ENCODE data around the gene EYA4. TPM values are rescaled to one million over a fixed set of nuclear protein-coding genes. Genes with fewer than 3 reads are reported as not detected.

EYA4 gene
- total and polyA plus RNA-seq, 2 donors (not counting 3 experiments of a cell fraction or from before 2014, with no cell fraction given): not detected

DNA sequence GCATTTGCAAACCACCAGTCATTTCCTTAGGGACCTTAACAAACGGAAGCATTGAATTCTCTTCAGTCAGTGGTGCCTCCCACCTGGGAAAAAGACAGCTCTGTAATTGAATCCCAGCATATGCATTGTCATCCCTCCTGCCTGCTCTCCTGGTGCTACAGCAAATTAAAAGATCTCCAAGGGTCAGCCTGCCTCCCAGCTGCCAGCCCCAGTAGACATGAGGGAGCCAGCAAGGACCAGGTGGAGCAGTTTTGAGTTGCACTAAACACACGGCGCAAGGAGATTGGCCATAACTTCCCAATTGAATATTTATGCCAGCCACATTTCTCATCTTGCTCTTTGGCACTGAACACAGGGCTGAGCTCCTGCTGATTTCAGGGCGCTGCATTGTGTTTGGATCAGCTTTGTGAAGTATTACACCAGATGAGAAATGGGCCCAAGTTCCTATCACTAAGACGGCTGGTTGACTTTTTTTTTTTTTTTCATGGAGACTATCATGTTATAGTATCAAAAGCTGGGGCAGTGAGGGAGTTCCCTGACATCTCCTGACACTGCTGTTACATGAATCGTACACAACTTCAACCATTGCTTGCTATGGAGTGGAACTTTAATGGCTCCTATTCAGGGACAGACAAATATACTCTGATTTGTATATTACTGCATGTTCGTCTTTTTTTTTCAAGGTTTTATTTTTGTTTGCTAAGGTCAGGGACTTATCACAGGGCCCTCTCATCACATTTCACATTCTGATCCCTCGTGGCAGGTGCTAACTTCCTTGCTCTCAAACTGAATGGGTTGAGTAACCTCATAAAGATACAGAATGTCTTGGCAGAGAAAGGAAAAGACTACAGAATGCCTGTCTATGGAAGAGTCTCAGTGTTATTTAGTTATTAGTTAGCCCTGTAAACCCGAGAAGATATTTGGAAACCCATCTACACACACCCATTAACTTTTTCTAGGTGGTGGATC is 191.1 kb downstream of the EYA4 start:
- TF ChIP-seq POLR2AphosphoS5 (IDR thresholded peaks at IDR 0.05; ENCODE audit: insufficient read depth, low read depth, low read length): no peak
- ChIA-PET POLR2A (no interaction called here), CTCF (interaction anchor here (0.7 kb wide), 1 partner anchor 79 kb away, joined by 4 read pairs; no protein-coding TSS in a partner anchor)
- H3K9ac ChIP-seq (replicated peaks; ENCODE audit: extremely low read depth, insufficient read depth, low read length): no peak overlapping the region
- no peaks in the 10 kb centered on the region for H4K20me1 ChIP-seq (replicated peaks; ENCODE audit: control insufficient read depth, extremely low read depth, insufficient read depth, low read length)
- no peak overlapping the region for H2AFZ ChIP-seq (ENCODE audit: low read depth, low read length)
- H3K9me3 ChIP-seq (replicated peaks; ENCODE audit: control insufficient read depth, insufficient read depth, low read length): no peaks in the 10 kb centered on the region
- intact Hi-C loops (cut with micrococcal nuclease): no loop called here
- BruUV-seq (replicated peaks): no TSS peak
- no peaks in the 10 kb centered on the region for H3K9me1 ChIP-seq (replicated peaks; ENCODE audit: control insufficient read depth, extremely low read depth, insufficient read depth, low read length)
- FAIRE-seq: no peak
- no peaks in the 10 kb centered on the region for H3K27me3 ChIP-seq (ENCODE audit: control insufficient read depth in 2 of 2, insufficient read depth in 2 of 2, low read length in 2 of 2)
- H3K79me2 ChIP-seq (ENCODE audit: control insufficient read depth, insufficient read depth, low read length): no peaks in the 10 kb centered on the region
- H3K4me2 ChIP-seq (ENCODE audit: insufficient read depth, low read length): no peak overlapping the region
- no peak for DNase-seq (ENCODE audit: low read depth, low spot score)
- H3K27ac ChIP-seq (ENCODE audit: insufficient read depth, low read depth, low read length): no peak overlapping the region
- H3K4me3 ChIP-seq (replicated peaks in 1 of 3; ENCODE audit: insufficient read depth in 1 of 3, low read depth in 1 of 3, low read length in 3 of 3): no peak overlapping the region
- dilution Hi-C loops (cut with MboI; ENCODE audit: extremely low pct_ligation_motif_present, low sequenced_read_pairs): no loop called here
- no peaks in the 10 kb centered on the region for H3K4me1 ChIP-seq (ENCODE audit: control insufficient read depth, extremely low read depth, insufficient read depth, low read length)
- no peaks in the 10 kb centered on the region for H3K36me3 ChIP-seq (ENCODE audit: control insufficient read depth in 2 of 2, extremely low read depth in 1 of 2, insufficient read depth in 2 of 2, low read length in 2 of 2)

DNA sequence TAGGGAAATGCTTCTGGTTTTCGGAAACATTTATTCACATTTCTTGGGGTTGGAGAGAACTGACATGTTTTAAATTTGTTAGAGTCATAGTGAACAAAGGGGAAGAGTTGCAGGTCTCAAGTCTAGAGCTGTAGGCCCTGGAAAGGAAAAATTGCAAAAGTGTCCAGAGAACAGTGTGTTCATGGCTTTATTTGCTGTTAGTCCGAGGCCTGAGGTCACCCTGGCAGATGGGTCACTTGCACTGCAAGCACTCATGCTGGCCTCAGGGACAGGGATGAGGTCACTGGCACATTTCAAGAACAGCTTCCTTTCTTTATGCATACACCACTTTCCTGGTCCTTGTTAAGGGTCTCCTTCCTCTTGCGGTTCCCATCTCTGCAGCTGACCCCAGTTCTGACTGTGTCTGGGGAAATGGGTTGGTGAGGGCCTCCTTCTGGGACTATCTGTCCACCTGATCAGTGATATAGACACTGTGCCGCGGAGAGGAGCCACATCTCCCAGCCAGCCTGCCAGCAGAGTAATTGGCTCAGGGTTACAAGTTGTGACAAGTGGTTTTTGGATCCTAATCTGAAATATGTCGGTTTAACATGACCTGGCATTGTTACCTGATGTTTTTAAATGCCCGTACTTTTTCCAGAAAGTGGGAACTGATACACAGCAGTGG is 194.0 kb downstream of the EYA4 start:
- Histone ChIP-seq H3K4me1 (ENCODE audit: control insufficient read depth, extremely low read depth, insufficient read depth, low read length) (no peaks in the 10 kb centered on the region), H3K9me3 (replicated peaks; ENCODE audit: control insufficient read depth, insufficient read depth, low read length) (no peaks in the 10 kb centered on the region), H3K4me3 (replicated peaks in 1 of 3; ENCODE audit: insufficient read depth in 1 of 3, low read depth in 1 of 3, low read length in 3 of 3) (no peak overlapping the region), H4K20me1 (replicated peaks; ENCODE audit: control insufficient read depth, extremely low read depth, insufficient read depth, low read length) (no peaks in the 10 kb centered on the region), H3K9me1 (replicated peaks; ENCODE audit: control insufficient read depth, extremely low read depth, insufficient read depth, low read length) (no peaks in the 10 kb centered on the region), H3K27ac (ENCODE audit: insufficient read depth, low read depth, low read length) (no peak overlapping the region), H3K9ac (replicated peaks; ENCODE audit: extremely low read depth, insufficient read depth, low read length) (no peak overlapping the region), H2AFZ (ENCODE audit: low read depth, low read length) (no peak overlapping the region), H3K4me2 (ENCODE audit: insufficient read depth, low read length) (no peak overlapping the region), H3K79me2 (ENCODE audit: control insufficient read depth, insufficient read depth, low read length) (no peaks in the 10 kb centered on the region), H3K27me3 (ENCODE audit: control insufficient read depth in 2 of 2, insufficient read depth in 2 of 2, low read length in 2 of 2) (no peaks in the 10 kb centered on the region), H3K36me3 (ENCODE audit: control insufficient read depth in 2 of 2, extremely low read depth in 1 of 2, insufficient read depth in 2 of 2, low read length in 2 of 2) (no peaks in the 10 kb centered on the region)
- no peak for FAIRE-seq
- BruUV-seq (replicated peaks): no TSS peak
- TF ChIP-seq, protein P1, sequence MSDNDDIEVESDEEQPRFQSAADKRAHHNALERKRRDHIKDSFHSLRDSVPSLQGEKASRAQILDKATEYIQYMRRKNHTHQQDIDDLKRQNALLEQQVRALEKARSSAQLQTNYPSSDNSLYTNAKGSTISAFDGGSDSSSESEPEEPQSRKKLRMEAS (IDR thresholded peaks at IDR 0.05; ENCODE audit: insufficient read depth, insufficient read length): no peak
- TF ChIP-seq GATA2 (IDR thresholded peaks at IDR 0.05; ENCODE audit: insufficient read depth, insufficient read length, low read depth, low read length) (no peak), EZH2 (IDR thresholded peaks at IDR 0.05; ENCODE audit: borderline replicate concordance, low read depth, low read length, severe bottlenecking) (no peak), MYC (IDR thresholded peaks at IDR 0.05; ENCODE audit: low read depth, low read length) (no peak), POLR2A (IDR thresholded peaks at IDR 0.05; ENCODE audit: low read depth, low read length) (no peak), FOS (IDR thresholded peaks at IDR 0.05; ENCODE audit: borderline replicate concordance, insufficient read depth, low read length) (no peak), JUN (IDR thresholded peaks at IDR 0.05; ENCODE audit: borderline replicate concordance, insufficient read depth, insufficient read length, low read depth) (no peak), POLR2AphosphoS5 (IDR thresholded peaks at IDR 0.05; ENCODE audit: insufficient read depth, low read depth, low read length) (no peak)
- TF ChIP-seq, protein P2, sequence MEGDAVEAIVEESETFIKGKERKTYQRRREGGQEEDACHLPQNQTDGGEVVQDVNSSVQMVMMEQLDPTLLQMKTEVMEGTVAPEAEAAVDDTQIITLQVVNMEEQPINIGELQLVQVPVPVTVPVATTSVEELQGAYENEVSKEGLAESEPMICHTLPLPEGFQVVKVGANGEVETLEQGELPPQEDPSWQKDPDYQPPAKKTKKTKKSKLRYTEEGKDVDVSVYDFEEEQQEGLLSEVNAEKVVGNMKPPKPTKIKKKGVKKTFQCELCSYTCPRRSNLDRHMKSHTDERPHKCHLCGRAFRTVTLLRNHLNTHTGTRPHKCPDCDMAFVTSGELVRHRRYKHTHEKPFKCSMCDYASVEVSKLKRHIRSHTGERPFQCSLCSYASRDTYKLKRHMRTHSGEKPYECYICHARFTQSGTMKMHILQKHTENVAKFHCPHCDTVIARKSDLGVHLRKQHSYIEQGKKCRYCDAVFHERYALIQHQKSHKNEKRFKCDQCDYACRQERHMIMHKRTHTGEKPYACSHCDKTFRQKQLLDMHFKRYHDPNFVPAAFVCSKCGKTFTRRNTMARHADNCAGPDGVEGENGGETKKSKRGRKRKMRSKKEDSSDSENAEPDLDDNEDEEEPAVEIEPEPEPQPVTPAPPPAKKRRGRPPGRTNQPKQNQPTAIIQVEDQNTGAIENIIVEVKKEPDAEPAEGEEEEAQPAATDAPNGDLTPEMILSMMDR (IDR thresholded peaks at IDR 0.05; ENCODE audit: extremely low read depth in 1 of 2, insufficient read depth in 1 of 2, low read depth in 1 of 2, low read length in 2 of 2): no peak
- POLR2A ChIA-PET: no interaction called here
- dilution Hi-C loops (cut with MboI; ENCODE audit: extremely low pct_ligation_motif_present, low sequenced_read_pairs) (no loop called here), intact Hi-C loops (cut with micrococcal nuclease) (no loop called here)
- CTCF ChIA-PET: interaction anchor here (1.5 kb wide), 1 partner anchor 10 kb away, joined by 4 read pairs; no protein-coding TSS in a partner anchor
- DNase-seq (ENCODE audit: low read depth, low spot score): no peak
